Left ventricle myocardium inferior (tissue), 1 donor: ENCODE measurements around the gene UNC5A. TPM values are rescaled to one million over a fixed set of nuclear protein-coding genes. Genes with fewer than 3 reads are reported as not detected.

ENCODE experiments used
- DNase-seq: peaks from one replicate; pipeline ENCODE4 v3.0.0-alpha.2; 2020
- H3K27ac ChIP-seq: fragments of 200-600 bp; replicated peaks from 2 replicates; pipeline ENCODE4 v1.8.0; 2021
- H3K27me3 ChIP-seq: fragments of 200-600 bp; 2 replicates; pipeline ENCODE4 v1.8.0; 2021; ENCODE audit warnings: low read depth
- H3K36me3 ChIP-seq: fragments of 200-600 bp; 2 replicates; pipeline ENCODE4 v1.8.0; 2021
- H3K4me1 ChIP-seq: fragments of 200-600 bp; 2 replicates; pipeline ENCODE4 v1.8.0; 2021
- H3K4me3 ChIP-seq: fragments of 200-600 bp; 2 replicates; pipeline ENCODE4 v1.8.0; 2021; ENCODE audit warnings: mild to moderate bottlenecking, moderate library complexity
- H3K9me3 ChIP-seq: fragments of 200-600 bp; replicated peaks from 2 replicates; pipeline ENCODE4 v1.8.0; 2021
- intact Hi-C: fragments of 100-400 bp; cut with micrococcal nuclease; formaldehyde crosslinking; loops from one replicate; pipeline ENCODE4 v1.11.0; 2022
- total RNA-seq: library from RNA; stranded (reverse); fragmentation: NEBNext Ultra II Directional; extraction: Animal tissue kit (Norgen Biotek cat#: 25700); gene quantifications from one replicate; pipeline ENCODE4 v1.2.1, GENCODE V29; 2021
- TF ChIP-seq, protein P1 (sequence below): fragments of 200-600 bp; IDR thresholded peaks from 2 replicates; pipeline ENCODE4 v1.8.0; 2021; ENCODE audit warnings: antibody characterized with exemption, mild to moderate bottlenecking, borderline replicate concordance
- donor health status: DM: no; HTN: yes; CAD: no; lungs with severe emphysema.

Gene UNC5A
- total RNA-seq, 1 donor from 2014 or later = not detected

DNA sequence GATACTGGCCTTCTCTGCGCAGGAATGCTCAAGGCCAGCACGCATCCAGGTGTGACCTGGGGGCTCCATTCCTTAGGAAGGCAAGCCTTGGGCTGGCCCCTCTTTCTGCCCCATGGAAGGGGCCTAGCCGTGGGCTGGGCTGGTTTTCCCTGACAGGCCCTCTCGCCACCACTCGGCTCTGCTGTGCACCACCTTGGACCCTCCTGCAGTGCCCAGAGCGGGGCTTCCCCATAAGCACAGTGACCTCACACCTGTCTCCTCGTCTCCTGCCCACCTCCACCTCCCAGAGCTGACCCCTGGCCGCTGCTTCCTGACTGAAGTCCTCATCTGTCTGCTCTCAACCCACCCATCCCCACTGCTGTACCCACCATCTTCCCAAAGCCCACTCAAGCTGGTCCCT is 21.1 kb downstream of the UNC5A start:
- DNase-seq = no peak
- Histone ChIP-seq H3K4me3 (no peak overlapping the region), H3K36me3 (no peaks in the 10 kb centered on the region), H3K27ac (no peak overlapping the region), H3K9me3 (no peaks in the 10 kb centered on the region), H3K27me3 (peaks cover 45% of the 10 kb centered on the region), H3K4me1 (no peaks in the 10 kb centered on the region)
- intact Hi-C loops = no loop called here
- TF ChIP-seq, protein P1, sequence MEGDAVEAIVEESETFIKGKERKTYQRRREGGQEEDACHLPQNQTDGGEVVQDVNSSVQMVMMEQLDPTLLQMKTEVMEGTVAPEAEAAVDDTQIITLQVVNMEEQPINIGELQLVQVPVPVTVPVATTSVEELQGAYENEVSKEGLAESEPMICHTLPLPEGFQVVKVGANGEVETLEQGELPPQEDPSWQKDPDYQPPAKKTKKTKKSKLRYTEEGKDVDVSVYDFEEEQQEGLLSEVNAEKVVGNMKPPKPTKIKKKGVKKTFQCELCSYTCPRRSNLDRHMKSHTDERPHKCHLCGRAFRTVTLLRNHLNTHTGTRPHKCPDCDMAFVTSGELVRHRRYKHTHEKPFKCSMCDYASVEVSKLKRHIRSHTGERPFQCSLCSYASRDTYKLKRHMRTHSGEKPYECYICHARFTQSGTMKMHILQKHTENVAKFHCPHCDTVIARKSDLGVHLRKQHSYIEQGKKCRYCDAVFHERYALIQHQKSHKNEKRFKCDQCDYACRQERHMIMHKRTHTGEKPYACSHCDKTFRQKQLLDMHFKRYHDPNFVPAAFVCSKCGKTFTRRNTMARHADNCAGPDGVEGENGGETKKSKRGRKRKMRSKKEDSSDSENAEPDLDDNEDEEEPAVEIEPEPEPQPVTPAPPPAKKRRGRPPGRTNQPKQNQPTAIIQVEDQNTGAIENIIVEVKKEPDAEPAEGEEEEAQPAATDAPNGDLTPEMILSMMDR = no peak

DNA sequence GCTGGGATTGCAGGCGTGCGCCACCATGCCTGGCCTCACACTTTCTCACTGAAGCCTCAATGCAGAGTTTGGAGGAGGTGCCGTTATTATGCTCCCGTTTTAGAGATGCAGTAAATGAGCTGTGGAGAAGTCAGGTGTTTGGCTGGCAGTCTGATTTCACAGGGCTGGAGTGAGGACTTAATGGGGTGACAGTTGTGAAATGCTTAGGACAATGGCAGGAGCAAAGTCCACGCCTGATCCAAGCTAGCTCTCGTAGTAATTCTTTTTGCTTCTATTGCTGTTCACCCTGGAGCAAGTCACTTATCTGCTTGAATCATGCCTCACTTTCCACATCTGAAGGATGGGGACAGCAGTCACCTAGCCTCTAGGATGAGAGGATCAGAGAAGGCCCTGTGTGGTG is 21.8 kb downstream of the UNC5A start:
- intact Hi-C loops = no loop called here
- Histone ChIP-seq H3K27ac (no peak overlapping the region), H3K4me3 (no peak overlapping the region), H3K36me3 (no peaks in the 10 kb centered on the region), H3K27me3 (peaks cover 45% of the 10 kb centered on the region), H3K4me1 (no peaks in the 10 kb centered on the region), H3K9me3 (no peaks in the 10 kb centered on the region)
- DNase-seq = no peak
- TF ChIP-seq, protein P1 = no peak

DNA sequence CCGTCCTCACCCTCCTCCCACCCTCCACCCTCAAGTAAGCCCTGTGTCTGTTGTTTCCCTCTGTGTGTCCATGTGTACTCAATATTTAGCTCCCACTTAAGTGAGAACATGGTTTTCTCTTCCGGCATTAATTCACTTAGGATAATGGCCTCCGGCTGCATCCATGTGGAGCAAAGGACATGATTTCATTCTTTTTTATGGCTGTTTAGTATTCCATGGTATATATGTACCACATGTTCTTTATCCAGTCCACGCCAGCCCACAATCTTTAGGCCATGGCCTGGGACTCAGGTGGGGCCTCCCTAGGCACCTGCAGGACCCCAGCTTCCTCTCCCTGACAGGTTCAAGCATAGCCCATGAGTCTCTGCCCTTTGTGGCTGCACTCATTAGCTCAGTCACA is 22.9 kb downstream of the UNC5A start:
- Histone ChIP-seq H3K27ac (no peak overlapping the region), H3K4me1 (no peaks in the 10 kb centered on the region), H3K36me3 (no peaks in the 10 kb centered on the region), H3K9me3 (no peaks in the 10 kb centered on the region), H3K4me3 (no peak overlapping the region), H3K27me3 (peaks cover 45% of the 10 kb centered on the region)
- TF ChIP-seq, protein P1 = no peak
- intact Hi-C loops = no loop called here
- no peak for DNase-seq

DNA sequence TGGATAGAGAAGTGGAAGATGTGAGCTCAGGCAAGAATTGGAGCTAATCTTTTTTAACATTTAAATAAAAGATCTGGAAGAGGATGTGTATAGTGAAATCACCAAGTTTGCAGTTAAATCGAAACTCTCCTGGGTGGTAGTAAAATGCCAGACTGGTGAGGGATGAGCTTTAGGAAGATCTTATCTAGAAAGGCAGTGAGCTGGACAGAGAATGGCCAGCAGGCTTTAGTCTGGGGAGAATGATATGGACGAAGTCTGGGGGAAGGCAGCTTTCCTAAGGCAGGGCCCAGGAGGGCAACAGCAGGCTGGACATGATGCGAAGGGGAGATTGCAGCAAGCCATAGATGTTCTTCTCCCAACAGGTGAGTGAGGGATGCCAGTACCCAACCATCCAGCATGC is 25.6 kb downstream of the UNC5A start:
- no peak overlapping the region for H3K4me3 ChIP-seq
- no peak overlapping the region for H3K27ac ChIP-seq
- H3K27me3 ChIP-seq = peaks cover 55% of the 10 kb centered on the region
- H3K36me3 ChIP-seq = no peaks in the 10 kb centered on the region
- no peak for DNase-seq
- TF ChIP-seq, protein P1 = no peak
- H3K4me1 ChIP-seq = no peaks in the 10 kb centered on the region
- H3K9me3 ChIP-seq = no peaks in the 10 kb centered on the region
- intact Hi-C loops = no loop called here

DNA sequence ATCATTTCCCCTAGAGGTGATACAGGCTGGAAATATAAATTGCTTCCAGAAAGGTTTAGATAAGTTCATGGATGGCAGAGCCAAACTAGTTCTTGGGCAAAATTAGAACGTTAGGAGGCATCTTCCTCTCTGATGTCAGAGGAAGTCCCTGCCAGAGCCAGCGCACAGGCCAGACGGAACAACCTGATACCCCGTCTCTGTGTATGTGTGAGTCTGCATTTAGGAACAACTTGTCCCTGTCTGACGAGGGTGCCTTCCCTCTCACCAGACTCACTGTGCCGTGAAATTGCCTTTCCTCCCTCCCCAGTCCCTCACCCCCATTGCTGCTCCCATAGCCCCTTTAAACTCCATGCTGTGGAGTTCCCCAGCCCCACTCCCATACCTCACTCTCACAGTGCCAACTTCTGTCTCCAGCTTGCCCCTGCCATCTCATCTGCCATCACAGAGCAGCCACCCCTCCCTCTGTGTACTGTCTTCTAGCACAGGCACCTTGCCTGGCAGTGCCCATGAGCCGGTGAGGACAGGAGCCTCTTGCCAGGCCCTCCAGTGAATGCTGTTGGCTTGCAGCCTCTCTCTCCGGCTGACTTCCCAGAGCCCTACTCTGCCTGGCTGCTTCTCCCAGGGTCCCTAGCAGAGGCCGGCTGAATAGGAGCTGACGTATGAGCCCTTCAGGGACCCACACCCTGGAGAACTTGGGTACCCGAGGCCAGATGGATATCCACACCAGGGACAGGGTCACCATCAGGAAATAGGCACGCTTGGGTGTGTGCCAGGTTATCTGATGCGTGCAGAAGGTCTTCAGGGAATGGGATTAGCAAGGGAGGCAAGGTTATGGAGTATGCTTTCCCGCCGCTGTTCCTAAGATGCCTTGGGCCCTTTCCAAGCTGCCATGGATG is 26.7 kb downstream of the UNC5A start:
- intact Hi-C loops = no loop called here
- DNase-seq = no peak
- Histone ChIP-seq H3K9me3 (no peaks in the 10 kb centered on the region), H3K36me3 (no peaks in the 10 kb centered on the region), H3K4me1 (no peaks in the 10 kb centered on the region), H3K4me3 (no peak overlapping the region), H3K27me3 (peaks cover 56% of the 10 kb centered on the region), H3K27ac (no peak overlapping the region)
- TF ChIP-seq, protein P1 = no peak
